Pancreas (tissue), 10 donors: ENCODE results near the gene NLRP8. TPM values are rescaled to one million over a fixed set of nuclear protein-coding genes. Genes with fewer than 3 reads are reported as not detected.

ENCODE experiments used
- ATAC-seq, 4 donors: fragments of 200-7000 bp; cut with Tn5 transposase; one replicate each; pipeline versions ENCODE4 v1.8.0 to v1.9.1; 2020; ENCODE audit warnings: mild to moderate bottlenecking in 4 of 4, moderate library complexity in 4 of 4
- DNase-seq, 6 donors: peaks; one replicate each; pipeline ENCODE4 v3.0.0-alpha.2; 2020
- FAIRE-seq: peaks from 2 replicates; lab custom pipeline; 2012; peaks lifted over from hg19 to GRCh38; lab: Jason Lieb, UNC
- H3K27ac ChIP-seq, 4 donors: fragments of 200-600 bp; sonication (generic); 1 replicate in 3 of 4; 2 replicates in 1 of 4; pipeline versions ENCODE4 v1.5.0 to v1.8.0; 2020
- H3K27me3 ChIP-seq, 4 donors: fragments of 200-600 bp; one replicate each; pipeline ENCODE4 v1.8.0; 2021
- H3K36me3 ChIP-seq, 3 donors: fragments of 200-600 bp; sonication (generic) in 1 of 3; one replicate each; pipeline versions ENCODE4 v1.5.0 to v1.8.0; 2020 to 2021
- H3K4me1 ChIP-seq, 3 donors: fragments of 200-600 bp; one replicate each; pipeline ENCODE4 v1.8.0; 2021
- H3K4me3 ChIP-seq, 4 donors: fragments of 200-600 bp; sonication (generic) in 2 of 4; one replicate each; pipeline versions ENCODE4 v1.5.0 to v1.8.0; 2020 to 2021
- H3K9me3 ChIP-seq, 4 donors: fragments of 200-600 bp; one replicate each; pipeline ENCODE4 v1.8.0; 2021
- CTCF ChIP-seq, 4 donors: fragments of 200-600 bp; sonication (generic) in 3 of 4; IDR thresholded peaks; one replicate each; pipeline versions ENCODE4 v1.5.0 to v1.8.0; 2021; ENCODE audit warnings: antibody characterized with exemption in 4 of 4
- WGBS, 2 donors: extraction: QIAGEN DNeasy Blood & Tissue Kit; methylation state at CpG; one replicate each; pipeline ENCODE4 v1.1.7; 2013; 5-methylcytosine and 5-hydroxymethylcytosine counted together
- intact Hi-C, 3 donors: fragments of 100-400 bp; cut with DNase I; formaldehyde crosslinking; loops; one replicate each; pipeline versions ENCODE4 v1.11.1 to v1.14.2; 2022
- polyA plus RNA-seq, 2 donors: library from polyadenylated mRNA; stranded (reverse); fragments of 200-250 nt; gene quantifications; one replicate each; pipeline ENCODE4 v1.2.3, GENCODE V29; 2013
- total RNA-seq, 6 donors: library from RNA; stranded (reverse); fragmentation: NEBNext Ultra II Directional in 4 of 6; extraction: Animal tissue kit (Norgen Biotek cat#: 25700) in 4 of 6; gene quantifications; one replicate each; pipeline versions ENCODE4 v1.2.1 to v1.2.4, GENCODE V29; 2021 to 2023
- donor health status: healthy with polysubstance abuse.
- donor health status: DM: no; HTN: no; CAD: no; lungs with moderate emphysema.
- donor health status: DM: no; HTN: no; CAD: no.
- donor health status: control.
- donor health status: control.
- donor health status: Bipolar disorder and iron deficiency.
- donor health status: DM: yes; HTN: yes; CAD: no.
- donor health status: DM: no; HTN: no; CAD: no.
- donor health status: DM: no; HTN: no; CAD: no.
- donor health status: DM: yes; HTN: yes; CAD: no.

NLRP8 gene
- total and polyA plus RNA-seq, 8 donors = not detected

DNA sequence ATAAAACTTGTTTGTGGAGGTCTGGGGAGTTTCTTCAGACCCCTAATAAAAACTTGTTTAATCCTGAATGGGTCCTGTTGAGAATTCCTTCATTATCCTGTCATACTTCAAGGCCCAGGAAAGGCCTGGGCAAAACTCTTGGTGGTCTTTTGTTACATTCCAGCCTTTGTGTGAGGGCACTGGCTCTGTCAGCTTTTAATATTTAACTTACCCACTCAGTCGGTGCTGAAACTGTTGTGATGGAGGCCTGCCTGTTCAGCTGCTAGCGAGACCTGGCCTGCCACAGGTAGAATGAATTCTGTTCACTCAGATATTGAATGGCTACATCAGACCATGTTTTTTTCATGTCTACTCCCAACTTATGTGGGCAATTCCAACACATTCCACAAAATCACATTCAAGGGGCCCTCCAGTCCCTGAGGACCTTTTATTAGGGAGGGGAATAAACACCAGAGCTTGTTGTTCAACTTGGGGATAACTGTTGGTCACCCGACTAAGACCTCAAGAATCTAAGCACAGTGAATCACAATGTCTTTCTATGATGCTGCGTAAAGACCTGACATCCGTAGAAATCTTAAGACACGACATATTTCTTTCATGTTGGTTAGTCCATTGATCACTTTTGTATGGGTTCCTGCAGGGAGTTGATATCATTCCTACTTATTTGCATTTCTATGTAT, 12.5 kb downstream of the NLRP8 start:
- WGBS, 2 donors = 66 to 69% methylated on average over 6 of the region's 6 CpGs
- no peaks in the 10 kb centered on the region for H3K36me3 ChIP-seq
- FAIRE-seq (no peak), ATAC-seq (no peak), DNase-seq (no peak)
- H3K27me3 ChIP-seq = no peaks in the 10 kb centered on the region
- no peak overlapping the region for H3K4me3 ChIP-seq
- H3K4me1 ChIP-seq = no peaks in the 10 kb centered on the region
- H3K27ac ChIP-seq = no peak overlapping the region
- no peaks in the 10 kb centered on the region for H3K9me3 ChIP-seq
- intact Hi-C loops = no loop called here
- TF ChIP-seq CTCF (IDR thresholded peaks at IDR 0.05) = no peak

DNA sequence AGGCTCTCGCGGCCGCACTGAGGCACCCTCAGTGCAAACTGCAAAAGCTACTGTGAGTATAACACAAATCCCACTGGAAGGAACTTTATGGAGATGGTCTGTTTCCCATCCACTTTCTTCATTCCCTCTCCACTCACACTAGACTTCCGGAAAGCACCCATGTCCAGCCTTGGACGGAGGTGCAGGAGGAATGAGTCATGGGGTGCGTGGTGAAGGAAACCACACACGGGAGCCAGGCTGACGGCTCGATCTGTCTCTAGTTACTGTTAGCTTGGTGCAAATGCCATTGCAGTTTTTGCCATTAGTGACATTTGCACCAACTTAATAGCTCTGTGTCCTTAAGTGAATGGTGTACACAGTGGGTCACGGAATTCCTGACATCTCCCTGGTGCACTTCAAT, 14.6 kb downstream of the NLRP8 start:
- no peak for ATAC-seq
- no peaks in the 10 kb centered on the region for H3K27me3 ChIP-seq
- no peak for DNase-seq
- no peak overlapping the region for H3K27ac ChIP-seq
- no peak overlapping the region for H3K4me3 ChIP-seq
- no peaks in the 10 kb centered on the region for H3K9me3 ChIP-seq
- no peak for FAIRE-seq
- intact Hi-C loops = no loop called here
- no peak for TF ChIP-seq CTCF (IDR thresholded peaks at IDR 0.05)
- H3K4me1 ChIP-seq = no peaks in the 10 kb centered on the region
- WGBS, 2 donors = 74 to 84% methylated on average over 10 of the region's 10 CpGs
- H3K36me3 ChIP-seq = no peaks in the 10 kb centered on the region

- intact Hi-C loops = no loop called here
- no peaks in the 10 kb centered on the region for H3K4me1 ChIP-seq
- ATAC-seq (no peak), DNase-seq (no peak), FAIRE-seq (no peak)
- H3K9me3 ChIP-seq = no peaks in the 10 kb centered on the region
- H3K27ac ChIP-seq = no peak overlapping the region
- H3K27me3 ChIP-seq = no peaks in the 10 kb centered on the region
- 30 to 35% methylated on average over 3 of the region's 3 CpGs for WGBS, 2 donors
- TF ChIP-seq CTCF (IDR thresholded peaks at IDR 0.05) = no peak
- H3K36me3 ChIP-seq = no peaks in the 10 kb centered on the region
- no peak overlapping the region for H3K4me3 ChIP-seq
Measured at GRCh38 chr19:55973982-55974381, 26.4 kb downstream of the NLRP8 start.

DNA sequence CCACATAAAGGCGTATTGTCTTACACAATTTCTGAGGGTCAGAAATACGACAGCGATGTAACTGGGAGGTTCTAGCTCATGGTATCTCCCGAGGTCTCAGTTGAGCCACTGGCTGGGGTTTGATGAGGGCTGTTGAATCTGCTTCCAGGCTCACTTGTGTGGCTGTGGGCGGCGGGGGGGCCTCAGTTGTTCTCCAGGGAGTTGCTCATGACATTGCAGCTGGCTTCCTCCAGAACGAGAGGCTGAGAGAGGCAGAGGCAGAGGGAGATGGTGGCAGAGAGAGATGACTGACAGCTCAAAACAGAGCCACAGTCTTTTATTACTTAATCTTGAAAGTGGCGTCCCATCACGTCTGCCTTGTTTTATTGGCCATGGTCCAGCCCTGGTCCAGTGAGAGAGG, 32.8 kb downstream of the NLRP8 start:
- Histone ChIP-seq H3K27me3 (no peaks in the 10 kb centered on the region), H3K27ac (no peak overlapping the region), H3K4me3 (no peak overlapping the region), H3K4me1 (no peaks in the 10 kb centered on the region), H3K36me3 (no peaks in the 10 kb centered on the region), H3K9me3 (no peaks in the 10 kb centered on the region)
- DNase-seq (no peak), FAIRE-seq (no peak), ATAC-seq (no peak)
- no peak for TF ChIP-seq CTCF (IDR thresholded peaks at IDR 0.05)
- intact Hi-C loops = no loop called here
- 57 to 61% methylated on average over 9 of the region's 9 CpGs for WGBS, 2 donors

DNA sequence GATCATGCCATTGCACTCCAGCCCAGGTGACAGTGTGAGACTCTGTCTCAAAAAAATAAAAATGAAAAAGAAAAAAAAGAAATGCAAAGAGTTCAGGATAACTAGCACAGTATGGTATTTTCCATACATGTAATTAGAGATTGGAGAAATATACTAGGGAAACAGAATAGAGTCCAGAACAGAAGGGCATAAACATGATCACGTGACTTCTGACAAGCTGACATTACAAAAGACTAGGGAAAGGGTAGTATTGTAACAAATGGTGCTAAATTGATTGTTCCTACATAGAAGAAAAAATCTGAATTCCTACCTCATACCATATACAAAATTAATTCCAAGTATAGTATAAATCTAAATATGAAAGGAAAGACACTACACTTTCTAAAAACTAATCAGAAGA, 37.6 kb downstream of the NLRP8 start:
- no peak for FAIRE-seq
- no peaks in the 10 kb centered on the region for H3K36me3 ChIP-seq
- no peak for ATAC-seq
- H3K4me1 ChIP-seq = no peaks in the 10 kb centered on the region
- no peak overlapping the region for H3K4me3 ChIP-seq
- no peak overlapping the region for H3K27ac ChIP-seq
- TF ChIP-seq CTCF (IDR thresholded peaks at IDR 0.05) = no peak
- no peak for DNase-seq
- H3K9me3 ChIP-seq = no peaks in the 10 kb centered on the region
- H3K27me3 ChIP-seq = no peaks in the 10 kb centered on the region
- 60 to 63% methylated on average over 1 of the region's 1 CpG for WGBS, 2 donors
- intact Hi-C loops = no loop called here
